ENCODE results near the gene TCF3.
"Not testable (repeated sequence)": the region's sequence is repeated elsewhere in the genome, so short reads cannot be mapped to it uniquely, and the experiment has no call there.

Gene TCF3

DNA sequence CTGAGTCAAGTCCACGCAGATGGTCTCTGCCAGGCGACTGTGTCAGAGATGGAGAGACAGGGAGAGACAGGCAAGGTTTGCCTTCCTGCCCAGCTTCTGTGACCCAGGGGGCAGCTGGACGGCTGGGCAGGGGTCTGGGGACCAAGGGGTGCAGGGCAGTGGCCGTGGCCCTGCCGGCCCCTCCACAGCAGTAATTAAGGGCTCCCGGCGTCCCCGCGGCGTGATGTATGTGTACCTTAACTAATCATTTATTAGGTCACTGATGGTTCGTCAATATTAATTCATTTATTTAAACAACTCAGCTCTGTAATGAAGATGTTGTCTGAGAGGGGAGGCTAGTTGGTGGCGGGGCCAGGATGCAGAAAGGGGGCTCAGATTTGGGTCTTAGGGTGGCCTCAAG, 28.6 kb upstream of the TCF3 start:
- Mint-ChIP-seq H3K4me1 (peaks cover 0 to 6% of the 10 kb centered on the region in 2 donors), H3K27ac (no peak overlapping the region), H3K36me3 (peaks cover 0 to 4% of the 10 kb centered on the region in 2 donors), H3K27me3 (peaks cover 58 to 77% of the 10 kb centered on the region in 2 donors), H3K9me3 (no peaks in the 10 kb centered on the region), H3K4me3 (no peak overlapping the region)
- DNase-seq (no peak), ATAC-seq (replicated peaks) (no peak)

DNA sequence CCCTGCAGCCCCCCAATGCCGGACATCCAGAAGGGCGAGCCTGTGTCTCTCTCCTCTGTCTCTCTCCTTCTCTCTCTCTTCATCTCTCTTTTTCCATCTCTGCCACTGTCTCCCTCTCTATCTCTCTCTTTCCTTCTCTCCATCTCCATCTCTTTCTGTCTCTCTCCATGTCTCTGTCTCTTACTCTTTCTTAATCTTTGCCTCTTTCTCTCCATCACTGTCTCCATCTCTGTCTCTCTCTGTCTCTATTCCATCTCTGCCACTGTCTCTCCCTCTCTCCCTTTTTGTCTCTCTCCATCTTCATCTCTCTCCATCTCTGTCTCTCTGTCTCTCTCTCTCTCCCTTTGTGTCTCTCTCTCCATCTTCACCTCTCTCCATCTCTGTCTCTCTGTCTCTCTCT, 25.7 kb upstream of the TCF3 start:
- peaks cover 0 to 6% of the 10 kb centered on the region in 2 donors for H3K36me3 Mint-ChIP-seq
- H3K4me3 Mint-ChIP-seq = no peak overlapping the region
- H3K9me3 Mint-ChIP-seq = no peaks in the 10 kb centered on the region
- no peak overlapping the region for H3K27ac Mint-ChIP-seq
- peaks cover 13 to 17% of the 10 kb centered on the region in 2 donors for H3K4me1 Mint-ChIP-seq
- DNase-seq = no peak
- ATAC-seq (replicated peaks) = no peak
- peaks cover 69 to 85% of the 10 kb centered on the region in 2 donors for H3K27me3 Mint-ChIP-seq

DNA sequence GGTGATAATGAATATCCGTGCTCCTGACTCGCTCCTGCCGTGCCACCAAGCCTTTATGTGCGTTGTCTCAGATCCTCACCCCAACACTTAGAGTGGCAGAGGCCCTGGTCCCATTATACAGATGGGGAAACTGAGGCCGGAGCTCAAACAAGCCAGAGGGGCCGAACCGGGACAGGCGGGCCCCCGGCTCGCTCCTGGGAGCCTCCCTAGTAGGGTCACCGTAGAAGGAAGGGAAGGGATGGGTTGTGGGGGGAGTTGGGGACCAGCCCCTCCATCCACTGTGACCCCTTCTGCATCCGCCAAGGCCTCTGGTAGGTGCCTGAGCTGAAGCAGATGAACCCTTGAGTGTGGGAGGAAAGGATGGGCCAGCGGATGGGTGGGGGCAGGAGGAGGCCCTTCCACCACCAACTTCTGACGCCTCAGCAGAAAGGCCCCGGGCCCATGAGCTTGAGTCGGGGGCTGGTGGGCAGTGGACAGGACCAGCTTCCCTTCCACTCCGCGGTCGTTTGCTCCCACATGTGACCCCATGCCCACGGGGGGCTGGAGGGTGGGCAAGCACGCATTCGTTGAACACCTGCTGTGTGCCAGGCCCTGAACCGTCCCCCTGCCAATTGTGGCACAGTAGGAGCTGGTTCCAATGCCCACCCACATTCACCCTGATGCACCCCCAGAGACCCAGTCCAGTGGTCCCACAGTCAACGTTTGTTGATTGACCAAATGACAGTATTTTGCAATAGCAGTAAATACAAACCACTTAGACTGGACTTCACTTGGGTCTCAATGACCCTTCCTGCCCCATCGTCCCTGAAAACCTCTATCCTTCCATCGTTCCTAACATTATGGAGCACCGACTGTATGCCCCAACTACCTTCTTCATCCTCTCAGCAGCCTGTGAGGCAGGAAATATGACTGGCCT, 24.2 kb upstream of the TCF3 start:
- no peak for ATAC-seq (replicated peaks)

DNA sequence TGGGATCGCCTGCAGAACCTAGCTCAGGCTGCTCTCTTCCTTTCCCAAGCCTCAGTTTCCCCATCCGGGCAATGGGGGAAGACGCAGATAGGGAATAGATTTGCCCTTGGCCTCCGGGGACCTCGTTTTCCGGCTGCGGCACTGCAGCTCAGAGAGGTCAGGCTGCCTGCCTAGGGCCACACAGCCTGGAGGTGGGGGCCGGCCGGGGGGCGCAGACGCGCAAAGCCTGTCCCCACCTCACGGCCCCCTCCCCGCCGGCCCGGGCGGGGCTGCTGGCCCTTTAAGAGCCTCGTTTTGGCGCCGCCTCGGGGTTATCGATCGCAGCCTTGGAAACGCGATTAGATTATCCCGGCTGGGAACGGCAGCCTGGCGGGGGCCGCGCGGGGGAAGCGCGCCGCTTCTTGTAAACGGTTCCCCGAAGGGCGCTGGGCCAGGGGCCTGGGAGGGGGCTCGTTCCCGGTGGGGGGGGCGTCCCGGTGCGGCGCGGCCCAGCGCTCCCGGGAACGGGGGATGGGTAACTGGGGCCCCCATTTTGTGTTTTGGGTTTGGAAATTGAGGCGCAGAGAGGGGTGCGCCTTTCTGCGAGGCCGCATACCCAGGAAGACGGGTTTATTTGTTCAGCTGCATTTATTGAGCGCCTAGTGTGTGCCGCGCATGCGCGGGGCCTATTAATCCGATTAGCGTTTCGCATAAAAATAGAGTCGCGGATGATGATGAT, 23.4 kb upstream of the TCF3 start:
- H3K27ac Mint-ChIP-seq = no peak overlapping the region

More for the DNA sequence above, 24.2 kb upstream of the TCF3 start:
- Mint-ChIP-seq H3K4me1 (peaks cover 12 to 17% of the 10 kb centered on the region in 2 donors), H3K9me3 (no peaks in the 10 kb centered on the region), H3K27ac (no peak overlapping the region), H3K36me3 (peaks cover 0 to 6% of the 10 kb centered on the region in 2 donors), H3K27me3 (peaks cover 62 to 77% of the 10 kb centered on the region in 2 donors), H3K4me3 (no peak overlapping the region)
- DNase-seq = no peak

DNA sequence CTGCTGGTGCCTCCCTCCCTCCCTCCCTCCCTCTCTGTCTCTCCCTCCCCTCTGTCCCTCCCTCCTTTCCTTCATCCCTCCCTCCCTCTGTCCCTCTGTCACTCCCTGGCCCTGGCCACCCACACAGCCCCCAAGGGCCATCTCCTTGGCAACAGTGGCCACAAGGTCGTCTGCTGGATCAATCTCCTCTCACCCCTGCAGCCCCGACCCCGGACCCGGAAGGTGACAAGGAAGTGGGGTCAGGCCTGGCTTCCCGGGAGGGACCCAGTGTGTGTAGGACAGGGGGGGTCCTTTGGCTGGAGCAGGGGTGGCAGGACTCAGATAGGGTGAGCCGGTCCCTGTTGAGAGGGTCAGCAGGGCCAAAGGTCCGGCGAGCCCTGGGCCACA, 21.9 kb upstream of the TCF3 start:
- Mint-ChIP-seq H3K9me3 (no peaks in the 10 kb centered on the region), H3K27ac (peak overlapping the region; percentile 67), H3K27me3 (peaks cover 46 to 57% of the 10 kb centered on the region in 2 donors), H3K4me3 (no peak overlapping the region), H3K4me1 (peaks cover 20 to 30% of the 10 kb centered on the region in 2 donors), H3K36me3 (peaks cover 0 to 1% of the 10 kb centered on the region in 2 donors)
- no peak for DNase-seq
- ATAC-seq (replicated peaks) = no peak

More for the DNA sequence above, 23.4 kb upstream of the TCF3 start:
- H3K9me3 Mint-ChIP-seq = no peaks in the 10 kb centered on the region
- DNase-seq (no peak), ATAC-seq (replicated peaks) (no peak)
- H3K4me1 Mint-ChIP-seq = peaks cover 14 to 20% of the 10 kb centered on the region in 2 donors
- no peak overlapping the region for H3K4me3 Mint-ChIP-seq
- H3K27me3 Mint-ChIP-seq = peaks cover 56 to 70% of the 10 kb centered on the region in 2 donors
- H3K36me3 Mint-ChIP-seq = peaks cover 0 to 6% of the 10 kb centered on the region in 2 donors

DNA sequence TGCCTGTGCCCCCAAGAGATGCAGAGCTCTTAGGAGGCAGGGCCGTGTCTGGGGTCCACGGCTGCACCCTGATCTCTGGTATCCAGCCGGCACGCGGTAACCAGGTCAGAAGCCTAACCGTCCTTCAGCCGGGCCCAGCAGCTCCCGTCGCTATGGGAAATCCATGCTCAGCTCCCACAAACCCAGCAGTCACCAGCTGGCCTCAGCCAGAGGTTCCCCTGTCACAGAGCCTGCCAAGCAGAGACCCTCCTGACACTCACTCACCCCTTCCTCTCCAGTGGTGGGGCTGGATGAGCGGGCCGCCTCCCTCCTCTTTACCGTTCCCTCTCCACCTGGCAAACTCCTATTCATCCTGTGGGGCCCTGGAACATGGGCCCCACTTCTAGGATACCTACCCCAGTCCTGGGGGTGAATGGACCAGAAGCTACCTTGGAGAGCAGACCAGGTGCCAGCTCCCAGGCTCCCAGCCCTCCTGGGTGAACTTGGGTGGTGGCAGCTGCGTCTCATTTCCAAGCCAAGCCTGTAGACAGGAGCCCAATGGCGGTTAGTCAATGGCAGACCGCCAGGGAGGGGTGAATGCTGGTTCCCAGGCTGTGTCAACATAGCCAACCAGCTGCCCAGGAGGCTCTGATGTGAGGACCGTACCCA, 21.4 kb upstream of the TCF3 start:
- Mint-ChIP-seq H3K36me3 (peaks cover 0 to 1% of the 10 kb centered on the region in 2 donors), H3K27me3 (peaks cover 44 to 52% of the 10 kb centered on the region in 2 donors), H3K9me3 (no peaks in the 10 kb centered on the region), H3K27ac (no peak overlapping the region), H3K4me1 (peaks cover 24 to 35% of the 10 kb centered on the region in 2 donors), H3K4me3 (no peak overlapping the region)
- ATAC-seq (replicated peaks) (no peak), DNase-seq (no peak)

DNA sequence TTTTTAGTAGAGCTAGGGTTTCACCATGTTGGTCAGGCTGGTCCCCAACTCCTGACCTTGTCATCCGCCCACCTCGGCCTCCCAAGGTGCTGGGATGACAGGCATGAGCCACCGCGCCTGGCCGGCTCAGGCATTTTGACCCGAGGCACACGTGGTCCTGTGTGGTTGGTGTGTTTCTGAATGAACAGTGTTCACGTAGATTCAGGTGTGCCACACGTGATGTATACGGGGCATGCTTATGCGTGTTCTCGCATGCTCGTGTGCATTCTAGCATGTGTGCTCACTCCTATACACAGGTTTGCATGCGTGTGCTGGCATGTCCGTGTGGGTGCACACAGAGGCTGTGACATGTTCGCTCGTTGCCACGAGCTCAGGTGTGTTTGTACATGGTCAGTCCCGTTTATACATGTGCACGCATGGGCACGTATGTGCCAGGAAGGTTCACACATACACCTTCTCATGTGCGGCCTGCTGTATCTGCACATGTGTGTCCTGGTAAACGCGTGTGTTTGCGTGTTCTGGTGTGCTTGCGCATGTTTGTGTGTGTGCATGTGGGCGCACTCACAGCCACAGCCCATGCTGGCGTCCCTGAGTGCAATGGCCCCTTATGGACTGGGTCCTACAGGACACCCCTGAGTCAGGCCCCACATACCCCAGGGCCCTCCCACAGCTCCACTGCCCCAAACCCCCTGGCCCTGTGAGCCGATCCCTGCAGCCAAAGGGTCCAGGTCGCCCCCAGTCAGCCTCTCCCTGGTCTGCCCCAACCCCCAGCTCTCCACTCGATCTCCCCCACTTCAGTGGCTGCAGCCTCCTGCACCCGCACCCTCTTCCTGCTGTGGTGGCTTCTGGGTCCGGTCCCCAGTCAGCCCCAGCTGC, 20.6 kb upstream of the TCF3 start:
- no peak overlapping the region for H3K27ac Mint-ChIP-seq
- no peaks in the 10 kb centered on the region for H3K9me3 Mint-ChIP-seq
- DNase-seq (no peak), ATAC-seq (replicated peaks) (no peak)
- H3K4me3 Mint-ChIP-seq = peak overlapping the region in 1 of 2 donors; percentile 34
- H3K4me1 Mint-ChIP-seq = peaks cover 30 to 43% of the 10 kb centered on the region in 2 donors
- peaks cover 0 to 1% of the 10 kb centered on the region in 2 donors for H3K36me3 Mint-ChIP-seq
- peaks cover 36 to 44% of the 10 kb centered on the region in 2 donors for H3K27me3 Mint-ChIP-seq

DNA sequence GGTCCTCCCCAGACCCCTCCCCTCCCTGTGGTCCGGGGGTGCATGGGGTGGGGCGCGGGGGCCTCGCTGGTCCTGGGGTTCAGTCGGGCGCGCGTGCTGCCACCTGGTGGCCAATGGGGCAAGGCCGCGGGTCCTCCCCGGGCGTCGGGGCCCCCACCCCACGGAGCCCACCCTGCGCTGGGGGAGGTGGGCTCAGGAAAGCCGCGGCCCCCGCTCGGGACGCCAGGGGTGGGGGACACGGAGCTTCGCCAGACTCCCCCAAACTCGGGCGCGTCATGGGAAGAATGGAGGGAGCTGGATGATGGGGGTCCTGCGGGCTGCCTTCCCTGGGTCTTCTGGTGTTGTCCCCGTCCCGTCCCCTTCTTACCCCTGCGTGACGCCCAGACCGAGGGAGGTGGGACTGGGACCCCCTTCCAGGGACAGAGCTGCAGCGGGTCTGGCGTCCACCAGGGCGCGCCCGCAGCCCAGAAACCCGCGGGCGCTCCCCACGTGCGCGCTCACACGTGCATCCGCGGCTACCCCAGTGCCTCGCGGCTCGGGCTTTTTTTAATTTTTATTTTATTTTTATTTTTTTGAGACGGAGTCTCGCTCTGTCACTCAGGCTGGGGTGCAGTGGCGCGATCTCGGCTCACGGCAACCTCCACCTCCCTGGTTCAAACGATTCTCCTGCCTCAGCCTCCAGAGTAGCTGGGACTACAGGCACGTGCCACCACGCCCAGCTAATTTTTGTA, 19.8 kb upstream of the TCF3 start:
- Mint-ChIP-seq H3K4me1 (peaks cover 36 to 51% of the 10 kb centered on the region in 2 donors), H3K27ac (no peak overlapping the region), H3K27me3 (peaks cover 30 to 36% of the 10 kb centered on the region in 2 donors), H3K36me3 (peaks cover 0 to 1% of the 10 kb centered on the region in 2 donors), H3K9me3 (no peaks in the 10 kb centered on the region), H3K4me3 (peak overlapping the region; percentile 74 to 80)
- peak; percentile 56 for DNase-seq
- peak; percentile 14 to 29 for ATAC-seq (replicated peaks)

DNA sequence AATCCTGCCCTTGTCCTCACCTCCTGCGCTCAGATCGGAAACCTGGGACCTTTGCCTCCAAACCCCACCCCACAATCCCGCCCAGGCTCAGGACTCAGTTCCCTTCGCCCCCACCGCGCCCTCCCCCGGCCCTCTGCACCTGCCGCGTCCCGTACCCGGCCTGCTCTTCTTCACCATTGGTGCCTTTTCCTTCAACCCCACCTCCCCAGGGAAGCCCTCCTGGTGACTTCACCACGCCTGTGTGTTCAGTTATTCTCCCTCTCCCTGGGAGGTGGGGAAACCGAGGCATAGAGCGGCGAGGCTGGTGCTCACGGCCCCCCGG, 19.3 kb upstream of the TCF3 start:
- Mint-ChIP-seq H3K27ac (no peak overlapping the region), H3K9me3 (no peaks in the 10 kb centered on the region), H3K36me3 (peaks cover 0 to 1% of the 10 kb centered on the region in 2 donors), H3K4me3 (peak overlapping the region; percentile 64 to 80), H3K27me3 (peaks cover 25 to 31% of the 10 kb centered on the region in 2 donors), H3K4me1 (peaks cover 36 to 53% of the 10 kb centered on the region in 2 donors)
- peak; percentile 21 to 24 for ATAC-seq (replicated peaks)
- DNase-seq = no peak

DNA sequence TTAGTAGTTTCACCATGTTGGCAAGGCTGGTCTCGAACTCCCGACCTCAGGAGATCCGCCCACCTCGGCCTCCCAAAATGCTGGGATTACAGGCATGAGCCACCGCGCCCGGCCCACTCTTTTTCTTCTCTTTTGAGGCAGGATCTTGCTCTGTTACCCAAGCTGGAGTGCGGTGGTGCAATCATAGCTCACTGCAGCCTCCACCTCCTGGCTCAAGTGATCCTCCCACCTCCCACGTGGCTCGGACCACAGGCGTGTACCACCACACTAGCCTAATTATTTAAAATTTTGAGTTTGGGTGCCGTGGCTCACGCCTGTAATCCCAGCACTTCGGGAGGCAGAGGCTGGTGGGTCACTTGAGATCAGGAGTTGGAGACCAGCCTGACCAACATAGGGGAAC, 18.3 kb upstream of the TCF3 start:
- Mint-ChIP-seq H3K4me1 (peaks cover 38 to 62% of the 10 kb centered on the region in 2 donors), H3K27me3 (peaks cover 19 to 24% of the 10 kb centered on the region in 2 donors), H3K4me3 (peak overlapping the region in 1 of 2 donors; percentile 47), H3K27ac (peak overlapping the region; percentile 52)
- not testable (repeated sequence) for H3K36me3 Mint-ChIP-seq; ATAC-seq (replicated peaks); DNase-seq; H3K9me3 Mint-ChIP-seq

DNA sequence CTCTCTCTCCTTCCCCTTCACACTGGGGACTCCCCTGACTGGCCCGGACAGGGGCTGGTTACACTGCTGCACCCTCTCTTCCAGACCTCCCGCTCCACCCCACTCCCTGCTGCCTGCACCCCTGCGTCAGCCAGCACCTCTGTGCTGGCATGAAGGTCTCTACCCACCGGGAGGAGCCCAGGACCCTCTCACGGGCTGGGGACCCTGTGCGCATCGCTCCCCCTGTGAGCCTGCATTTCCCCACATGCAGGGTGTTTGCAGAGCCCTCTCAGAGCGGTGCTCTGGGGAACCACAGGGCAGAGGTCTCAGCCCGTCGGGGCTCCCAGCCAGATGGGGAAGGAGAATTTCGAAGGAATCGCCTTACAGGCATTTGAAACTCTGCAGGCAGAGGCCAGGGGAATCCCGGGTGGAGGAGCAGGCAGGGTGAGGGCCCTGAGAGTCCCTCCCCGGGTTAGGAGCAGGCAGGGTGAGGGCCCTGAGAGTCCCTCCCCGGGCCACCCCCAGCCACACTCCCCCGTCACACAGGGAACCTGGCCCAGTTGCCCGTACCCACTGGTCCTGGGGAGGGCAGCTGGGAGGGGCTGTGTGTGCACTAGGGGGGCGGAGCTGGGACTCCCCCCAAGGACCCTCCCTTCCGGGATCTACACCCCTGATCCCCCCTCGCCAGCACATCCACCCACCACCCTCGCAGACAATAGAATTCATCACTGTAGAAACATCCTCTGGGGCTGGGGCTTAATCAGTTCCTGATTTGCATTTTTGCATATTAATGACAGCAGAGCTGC, 16.3 kb upstream of the TCF3 start:
- Mint-ChIP-seq H3K9me3 (no peaks in the 10 kb centered on the region), H3K4me1 (peaks cover 44 to 70% of the 10 kb centered on the region in 2 donors), H3K27ac (peak overlapping the region; percentile 88), H3K27me3 (peaks cover 5 to 6% of the 10 kb centered on the region in 2 donors), H3K36me3 (no peaks in the 10 kb centered on the region), H3K4me3 (peak overlapping the region; percentile 75 to 79)
- peak; percentile 74 to 77 for ATAC-seq (replicated peaks)
- DNase-seq = peak; percentile 88

DNA sequence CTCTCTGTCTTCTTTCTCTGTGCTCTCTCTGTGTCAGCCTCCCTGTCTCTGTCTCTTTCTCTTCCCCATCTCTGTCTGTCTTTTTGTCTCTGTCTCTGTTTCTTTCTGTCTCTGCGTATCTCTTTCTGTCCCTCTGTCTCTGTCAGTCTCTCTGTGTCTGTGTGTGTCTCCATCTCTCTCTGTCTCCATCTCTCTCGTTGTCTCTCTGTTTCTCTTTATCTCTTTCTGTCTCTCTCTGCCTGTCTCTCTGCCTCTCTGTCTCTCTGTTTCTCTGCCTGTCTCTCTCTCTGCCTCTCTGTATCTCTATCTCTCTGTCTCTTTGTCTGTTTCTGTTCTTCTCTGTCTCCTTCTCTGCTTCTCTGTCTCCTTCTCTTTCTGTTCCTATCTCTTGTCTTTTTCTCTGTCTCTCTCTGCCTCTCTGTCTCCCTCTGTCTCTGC, 15.7 kb upstream of the TCF3 start:
- Mint-ChIP-seq H3K4me1 (peaks cover 41 to 68% of the 10 kb centered on the region in 2 donors), H3K27ac (peak overlapping the region; percentile 81), H3K27me3 (peaks cover 0 to under 1% of the 10 kb centered on the region in 2 donors), H3K9me3 (no peaks in the 10 kb centered on the region), H3K36me3 (no peaks in the 10 kb centered on the region), H3K4me3 (peak overlapping the region; percentile 75 to 79)
- ATAC-seq (replicated peaks) (no peak), DNase-seq (no peak)

All from stimulated activated naive B cell treated with anti-CD40 and anti-IgM and Interleukin-4, amounts not matched to agents 10 μg/mL and 1 μg/mL and 100 μg/mL, for 72 hours (primary cell).